Nephron progenitor cell (in vitro differentiated cells): Measurements from ENCODE around the gene SENP2.
"Not testable (repeated sequence)": the region's sequence is repeated elsewhere in the genome, so short reads cannot be mapped to it uniquely, and the experiment has no call there.

Source experiments
- DNase-seq: peaks from one replicate; pipeline ENCODE4 v3.0.0; 2021
- H3K27ac Mint-ChIP-seq: 2 replicates; pipeline ENCODE4 v1.8.0; 2021; ENCODE audit warnings: mild to moderate bottlenecking, moderate library complexity, mixed read lengths
- H3K27me3 Mint-ChIP-seq: 2 replicates; pipeline ENCODE4 v1.8.0; 2021; ENCODE audit warnings: mild to moderate bottlenecking, low read depth, mixed read lengths; ENCODE audit not compliant: poor library complexity
- H3K36me3 Mint-ChIP-seq: 2 replicates; pipeline ENCODE4 v1.8.0; 2021; ENCODE audit warnings: low read depth, mixed read lengths
- H3K4me1 Mint-ChIP-seq: 2 replicates; pipeline ENCODE4 v1.8.0; 2021; ENCODE audit warnings: mixed read lengths
- H3K4me3 Mint-ChIP-seq: 2 replicates; pipeline ENCODE4 v1.8.0; 2021; ENCODE audit warnings: mild to moderate bottlenecking, moderate library complexity, mixed read lengths
- H3K9me3 Mint-ChIP-seq: 2 replicates; pipeline ENCODE4 v1.8.0; 2021; ENCODE audit warnings: mild to moderate bottlenecking, moderate library complexity, mixed read lengths
- TF ChIP-seq, protein P1 (sequence below): fragments of 200-600 bp; sonication (generic); IDR thresholded peaks from 2 replicates; pipeline ENCODE4 v1.5.0; 2021; ENCODE audit warnings: antibody characterized with exemption

Gene SENP2

DNA sequence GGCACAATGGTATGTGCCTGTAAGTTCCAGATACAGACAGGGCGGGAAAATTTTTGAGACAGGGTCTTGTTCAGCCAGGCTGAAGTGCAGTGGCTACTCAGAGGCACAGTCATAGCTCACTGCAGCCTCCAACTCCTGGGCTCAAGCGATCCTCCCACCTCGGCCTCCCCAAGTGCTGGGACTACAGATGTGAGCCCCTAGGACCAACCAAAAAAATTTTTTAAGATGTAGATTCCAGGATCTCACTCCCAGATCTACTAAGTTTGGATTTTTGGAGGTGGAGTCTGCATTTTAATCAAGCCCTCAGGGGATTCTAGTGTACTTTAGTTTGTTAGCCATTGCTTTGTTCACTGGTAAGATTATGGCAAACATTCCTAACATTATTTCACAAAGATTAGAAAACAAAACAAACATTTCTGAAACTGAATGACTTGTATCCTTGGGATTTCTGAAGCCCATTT lies 36.4 kb upstream of the SENP2 start:
- DNase-seq: no peak
- TF ChIP-seq, protein P1, sequence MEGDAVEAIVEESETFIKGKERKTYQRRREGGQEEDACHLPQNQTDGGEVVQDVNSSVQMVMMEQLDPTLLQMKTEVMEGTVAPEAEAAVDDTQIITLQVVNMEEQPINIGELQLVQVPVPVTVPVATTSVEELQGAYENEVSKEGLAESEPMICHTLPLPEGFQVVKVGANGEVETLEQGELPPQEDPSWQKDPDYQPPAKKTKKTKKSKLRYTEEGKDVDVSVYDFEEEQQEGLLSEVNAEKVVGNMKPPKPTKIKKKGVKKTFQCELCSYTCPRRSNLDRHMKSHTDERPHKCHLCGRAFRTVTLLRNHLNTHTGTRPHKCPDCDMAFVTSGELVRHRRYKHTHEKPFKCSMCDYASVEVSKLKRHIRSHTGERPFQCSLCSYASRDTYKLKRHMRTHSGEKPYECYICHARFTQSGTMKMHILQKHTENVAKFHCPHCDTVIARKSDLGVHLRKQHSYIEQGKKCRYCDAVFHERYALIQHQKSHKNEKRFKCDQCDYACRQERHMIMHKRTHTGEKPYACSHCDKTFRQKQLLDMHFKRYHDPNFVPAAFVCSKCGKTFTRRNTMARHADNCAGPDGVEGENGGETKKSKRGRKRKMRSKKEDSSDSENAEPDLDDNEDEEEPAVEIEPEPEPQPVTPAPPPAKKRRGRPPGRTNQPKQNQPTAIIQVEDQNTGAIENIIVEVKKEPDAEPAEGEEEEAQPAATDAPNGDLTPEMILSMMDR: no peak
- Mint-ChIP-seq H3K9me3 (no peaks in the 10 kb centered on the region), H3K4me1 (peaks cover 8% of the 10 kb centered on the region), H3K27me3 (no peaks in the 10 kb centered on the region), H3K36me3 (no peaks in the 10 kb centered on the region), H3K27ac (no peak overlapping the region), H3K4me3 (no peak overlapping the region)

DNA sequence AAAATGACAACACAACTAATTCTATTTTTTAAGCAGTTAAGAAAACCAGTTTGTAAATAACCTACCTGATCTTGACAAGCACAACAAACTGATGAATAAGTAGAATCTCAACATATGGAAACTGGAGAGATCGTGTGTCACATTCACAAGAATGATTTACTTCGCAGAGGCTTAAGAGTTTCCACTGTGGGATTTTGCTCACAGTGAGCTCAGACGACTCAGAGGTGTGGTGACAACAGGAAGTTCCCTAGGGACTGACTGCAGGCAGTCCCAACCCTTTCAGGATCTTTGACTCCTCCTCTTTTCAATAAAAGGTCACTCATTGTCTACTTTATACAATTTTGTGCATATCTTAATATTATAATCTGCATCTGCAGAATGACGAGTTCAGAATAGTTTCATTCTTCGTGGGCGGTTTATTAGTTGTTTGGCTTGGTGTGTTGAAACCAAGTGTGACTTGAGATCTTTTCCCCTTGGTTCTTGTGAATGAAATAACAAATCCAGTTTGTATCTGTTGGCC lies 33.7 kb upstream of the SENP2 start, which contains the start of gene LIPH:
LIPH (minus strand) TSS at position 231 of the 520 bp plus-strand sequence; CDS start at position 114, 117 bp downstream.
- TF ChIP-seq, protein P1: no peak
- Mint-ChIP-seq H3K9me3 (no peaks in the 10 kb centered on the region), H3K4me1 (peaks cover 8% of the 10 kb centered on the region), H3K27me3 (peaks cover 3% of the 10 kb centered on the region), H3K4me3 (no peak within 1 kb of the TSS), H3K27ac (no peak within 1 kb of the TSS), H3K36me3 (no peaks in the 10 kb centered on the region)
- no peak for DNase-seq

DNA sequence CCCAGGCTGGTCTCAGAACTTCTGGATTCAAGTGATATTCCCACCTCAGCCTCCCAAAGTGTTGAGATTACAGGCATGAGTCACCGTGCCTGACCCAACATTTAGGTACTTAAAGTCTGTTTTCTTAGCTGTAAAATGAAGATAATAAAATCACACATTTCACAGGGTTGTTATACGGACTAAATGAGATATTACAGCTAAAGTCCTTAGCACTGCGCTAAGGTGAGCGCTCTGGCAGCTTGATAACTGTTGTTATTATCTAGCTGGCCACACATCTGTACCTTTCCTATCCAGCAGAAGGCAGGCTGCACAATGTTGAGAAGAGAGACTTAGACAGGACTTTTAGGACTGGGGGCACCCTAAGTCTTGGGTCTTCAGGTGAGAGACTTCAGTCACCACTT lies 31.0 kb upstream of the SENP2 start:
- no peaks in the 10 kb centered on the region for H3K9me3 Mint-ChIP-seq
- TF ChIP-seq, protein P1: no peak
- H3K27ac Mint-ChIP-seq: no peak overlapping the region
- H3K4me3 Mint-ChIP-seq: no peak overlapping the region
- peaks cover 12% of the 10 kb centered on the region for H3K27me3 Mint-ChIP-seq
- H3K4me1 Mint-ChIP-seq: peaks cover 17% of the 10 kb centered on the region
- no peaks in the 10 kb centered on the region for H3K36me3 Mint-ChIP-seq
- DNase-seq: no peak

DNA sequence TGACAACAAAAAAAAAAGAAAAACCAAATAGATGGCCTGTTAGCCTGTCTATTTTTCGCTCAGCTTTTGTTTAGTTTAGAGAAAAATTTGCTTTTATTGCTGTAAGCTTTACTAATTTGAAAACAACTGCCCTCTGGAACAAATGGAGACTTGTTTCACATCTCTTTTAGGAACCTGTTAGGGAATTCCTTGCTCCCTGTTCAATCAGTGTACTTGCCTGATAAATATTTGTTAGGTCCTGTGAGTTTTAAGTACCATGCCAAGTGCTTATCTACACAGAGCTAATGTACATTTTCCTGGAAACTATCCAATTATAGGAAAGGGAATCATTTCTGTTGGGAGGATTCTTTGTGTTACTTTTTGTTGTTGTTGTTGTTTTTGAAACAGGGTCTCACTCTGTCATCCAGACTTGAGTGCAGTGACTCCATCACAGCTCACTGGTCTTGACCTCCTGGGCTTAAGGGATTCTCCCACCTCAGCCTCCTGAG lies 30.2 kb upstream of the SENP2 start:
- Mint-ChIP-seq H3K27me3 (peaks cover 16% of the 10 kb centered on the region), H3K27ac (no peak overlapping the region), H3K9me3 (peaks cover 5% of the 10 kb centered on the region), H3K4me1 (peaks cover 17% of the 10 kb centered on the region), H3K36me3 (no peaks in the 10 kb centered on the region), H3K4me3 (no peak overlapping the region)
- TF ChIP-seq, protein P1: no peak
- DNase-seq: no peak

DNA sequence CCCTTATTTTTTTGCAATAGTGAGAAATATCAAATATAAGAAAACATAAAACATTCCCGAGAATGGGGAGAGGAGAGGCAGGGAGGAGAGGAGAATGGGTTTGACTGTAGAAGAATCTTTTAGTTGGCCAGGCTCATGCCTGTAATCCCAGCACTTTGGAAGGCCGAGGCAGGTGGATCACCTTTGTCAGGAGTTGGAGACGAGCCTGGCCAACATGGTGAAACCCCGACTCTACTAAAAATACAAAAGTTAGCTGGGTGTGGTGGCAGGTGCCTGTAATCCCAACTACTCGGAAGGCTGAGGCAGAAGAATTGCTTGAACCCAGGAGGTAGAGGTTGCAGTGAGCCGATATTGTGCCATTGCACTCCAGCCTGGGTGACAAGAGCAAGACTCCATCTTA lies 29.5 kb upstream of the SENP2 start:
- not testable (repeated sequence) for H3K36me3 Mint-ChIP-seq, DNase-seq, H3K27ac Mint-ChIP-seq, H3K9me3 Mint-ChIP-seq, H3K4me3 Mint-ChIP-seq
- H3K4me1 Mint-ChIP-seq: peaks cover 21% of the 10 kb centered on the region
- peaks cover 17% of the 10 kb centered on the region for H3K27me3 Mint-ChIP-seq

DNA sequence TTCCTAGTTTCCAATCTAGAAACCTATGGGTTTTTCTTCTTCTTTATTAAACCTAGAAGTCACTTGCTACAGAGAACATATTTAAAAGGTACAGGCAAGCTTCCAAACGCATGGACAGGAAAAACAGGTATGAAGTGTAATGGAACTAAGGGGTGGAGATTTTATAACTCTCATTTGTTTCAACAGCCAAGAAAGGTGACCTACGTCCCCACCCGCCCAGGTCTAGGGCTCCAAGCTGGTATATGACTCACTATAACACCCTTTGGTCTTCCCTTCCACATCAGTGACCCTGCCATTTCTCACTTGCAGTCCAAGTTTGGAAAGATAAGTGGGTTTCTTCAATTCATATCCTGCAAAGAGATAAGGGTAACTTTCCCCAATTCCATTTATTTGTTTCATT lies 27.7 kb upstream of the SENP2 start:
- TF ChIP-seq, protein P1: no peak
- no peaks in the 10 kb centered on the region for H3K36me3 Mint-ChIP-seq
- H3K4me1 Mint-ChIP-seq: peaks cover 21% of the 10 kb centered on the region
- H3K27me3 Mint-ChIP-seq: peaks cover 19% of the 10 kb centered on the region
- no peak overlapping the region for H3K27ac Mint-ChIP-seq
- DNase-seq: no peak
- peaks cover 5% of the 10 kb centered on the region for H3K9me3 Mint-ChIP-seq
- H3K4me3 Mint-ChIP-seq: no peak overlapping the region
